SU-DHL-6 (cell line): Measurements from ENCODE around the gene DAGLB.

Experiments
- H2AFZ ChIP-seq: fragments of 200-600 bp; sonication (generic); 2 replicates; pipeline ENCODE4 v1.6.1; 2014; ENCODE audit warnings: low read depth, mild to moderate bottlenecking, moderate library complexity, mixed read lengths, antibody characterized with exemption, low read length; ENCODE audit not compliant: severe bottlenecking
- H3F3A ChIP-seq: fragments of 200-600 bp; shearing (Covaris generic); 2 replicates; pipeline ENCODE4 v1.6.0; 2016; ENCODE audit warnings: antibody characterized with exemption, mild to moderate bottlenecking; ENCODE audit not compliant: insufficient read depth
- H3K27ac ChIP-seq: fragments of 200-600 bp; sonication (generic); 2 replicates; pipeline ENCODE4 v1.5.1; 2016; ENCODE audit warnings: low read depth, mild to moderate bottlenecking, low read length, moderate library complexity, mixed read lengths
- H3K27me3 ChIP-seq: fragments of 200-600 bp; sonication (generic), shearing (Covaris generic); 2 replicates; pipeline ENCODE4 v1.6.0; 2014; ENCODE audit warnings: mild to moderate bottlenecking, low read length
- H3K36me3 ChIP-seq: fragments of 200-600 bp; sonication (generic); 2 replicates; pipeline ENCODE4 v1.6.1; 2014; ENCODE audit warnings: mild to moderate bottlenecking, low read length, mixed read lengths
- H3K4me2 ChIP-seq: fragments of 300-600, 200-600 bp; shearing (Covaris generic), sonication (generic); 2 replicates; pipeline ENCODE4 v1.6.0; 2014; ENCODE audit warnings: low read length, low read depth, mild to moderate bottlenecking; ENCODE audit not compliant: poor library complexity, severe bottlenecking
- H3K4me3 ChIP-seq: fragments of 200-600 bp; sonication (generic); 2 replicates; pipeline ENCODE4 v1.5.1; 2014; ENCODE audit warnings: antibody characterized with exemption, low read length, mild to moderate bottlenecking, mixed read lengths; ENCODE audit not compliant: insufficient read depth, poor library complexity, severe bottlenecking
- H3K79me2 ChIP-seq: fragments of 200-600 bp; sonication (generic); 2 replicates; pipeline ENCODE4 v1.6.1; 2014; ENCODE audit warnings: mild to moderate bottlenecking, low read length, moderate library complexity; ENCODE audit not compliant: insufficient read depth
- H3K9ac ChIP-seq: fragments of 200-600 bp; sonication (generic); 2 replicates; pipeline ENCODE4 v1.7.0; 2014; ENCODE audit warnings: mild to moderate bottlenecking, low read length
- H3K9me2 ChIP-seq: fragments of 200-600 bp; sonication (generic); replicated peaks from 2 replicates; pipeline ENCODE4 v1.6.1; 2014; ENCODE audit warnings: low read length; ENCODE audit not compliant: insufficient read depth
- H3K9me3 ChIP-seq: fragments of 200-600 bp; sonication (generic); 2 replicates; pipeline ENCODE4 v1.6.1; 2014; ENCODE audit warnings: low read length, mixed read lengths; ENCODE audit not compliant: insufficient read depth
- H4K20me1 ChIP-seq: fragments of 200-600 bp; sonication (generic); 2 replicates; pipeline ENCODE4 v1.6.1; 2014; ENCODE audit warnings: low read depth, mild to moderate bottlenecking, antibody characterized with exemption, low read length, moderate library complexity, mixed read lengths
- EZH2phosphoT487 ChIP-seq: fragments of 200-600 bp; sonication (generic), shearing (Covaris generic); conservative IDR thresholded peaks from 2 replicates; pipeline ENCODE4 v1.6.1; 2018; ENCODE audit warnings: mild to moderate bottlenecking, antibody characterized with exemption, low read length, moderate library complexity, mixed read lengths
- TF ChIP-seq, protein P1 (sequence below): fragments of 200-600 bp; sonication (generic); IDR thresholded peaks from one replicate; pipeline ENCODE4 v1.5.1; 2017; ENCODE audit warnings: antibody characterized with exemption, mild to moderate bottlenecking, low read length, moderate library complexity; ENCODE audit not compliant: insufficient read depth, poor library complexity, severe bottlenecking

The DAGLB gene

GRCh38 chr7:6442114-6442513 is 5.6 kb downstream of the DAGLB start:
- Histone ChIP-seq H3K36me3 (peaks cover 14% of the 10 kb centered on the region), H4K20me1 (no peaks in the 10 kb centered on the region), H3K9me3 (no peaks in the 10 kb centered on the region), H3K79me2 (peaks cover 86% of the 10 kb centered on the region), H3F3A (0 out of 2 replicates have a peak, but pooled peaks cover 5% of the 10 kb centered on the region), H3K9me2 (no peaks in the 10 kb centered on the region), H3K27me3 (no peaks in the 10 kb centered on the region), H2AFZ (no peak overlapping the region), H3K4me3 (no peak overlapping the region), H3K9ac (no peak overlapping the region), H3K4me2 (no peak overlapping the region), H3K27ac (no peak overlapping the region)
- TF ChIP-seq, protein P1, sequence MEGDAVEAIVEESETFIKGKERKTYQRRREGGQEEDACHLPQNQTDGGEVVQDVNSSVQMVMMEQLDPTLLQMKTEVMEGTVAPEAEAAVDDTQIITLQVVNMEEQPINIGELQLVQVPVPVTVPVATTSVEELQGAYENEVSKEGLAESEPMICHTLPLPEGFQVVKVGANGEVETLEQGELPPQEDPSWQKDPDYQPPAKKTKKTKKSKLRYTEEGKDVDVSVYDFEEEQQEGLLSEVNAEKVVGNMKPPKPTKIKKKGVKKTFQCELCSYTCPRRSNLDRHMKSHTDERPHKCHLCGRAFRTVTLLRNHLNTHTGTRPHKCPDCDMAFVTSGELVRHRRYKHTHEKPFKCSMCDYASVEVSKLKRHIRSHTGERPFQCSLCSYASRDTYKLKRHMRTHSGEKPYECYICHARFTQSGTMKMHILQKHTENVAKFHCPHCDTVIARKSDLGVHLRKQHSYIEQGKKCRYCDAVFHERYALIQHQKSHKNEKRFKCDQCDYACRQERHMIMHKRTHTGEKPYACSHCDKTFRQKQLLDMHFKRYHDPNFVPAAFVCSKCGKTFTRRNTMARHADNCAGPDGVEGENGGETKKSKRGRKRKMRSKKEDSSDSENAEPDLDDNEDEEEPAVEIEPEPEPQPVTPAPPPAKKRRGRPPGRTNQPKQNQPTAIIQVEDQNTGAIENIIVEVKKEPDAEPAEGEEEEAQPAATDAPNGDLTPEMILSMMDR = no peak
- TF ChIP-seq EZH2phosphoT487 = no peak

GRCh38 chr7:6440381-6440780 is 7.4 kb downstream of the DAGLB start:
- no peaks in the 10 kb centered on the region for H3K9me2 ChIP-seq
- H2AFZ ChIP-seq = no peak overlapping the region
- H3K27me3 ChIP-seq = no peaks in the 10 kb centered on the region
- H3K9me3 ChIP-seq = no peaks in the 10 kb centered on the region
- H4K20me1 ChIP-seq = no peaks in the 10 kb centered on the region
- H3K79me2 ChIP-seq = peaks cover 84% of the 10 kb centered on the region
- H3K4me2 ChIP-seq = no peak overlapping the region
- TF ChIP-seq, protein P1 = no peak
- no peak for TF ChIP-seq EZH2phosphoT487
- no peak overlapping the region for H3K4me3 ChIP-seq
- no peak overlapping the region for H3K27ac ChIP-seq
- no peak overlapping the region for H3K9ac ChIP-seq
- H3F3A ChIP-seq = peaks cover 16% of the 10 kb centered on the region; the same call in 1 of the 2 replicates
- H3K36me3 ChIP-seq = peaks cover 14% of the 10 kb centered on the region

DNA sequence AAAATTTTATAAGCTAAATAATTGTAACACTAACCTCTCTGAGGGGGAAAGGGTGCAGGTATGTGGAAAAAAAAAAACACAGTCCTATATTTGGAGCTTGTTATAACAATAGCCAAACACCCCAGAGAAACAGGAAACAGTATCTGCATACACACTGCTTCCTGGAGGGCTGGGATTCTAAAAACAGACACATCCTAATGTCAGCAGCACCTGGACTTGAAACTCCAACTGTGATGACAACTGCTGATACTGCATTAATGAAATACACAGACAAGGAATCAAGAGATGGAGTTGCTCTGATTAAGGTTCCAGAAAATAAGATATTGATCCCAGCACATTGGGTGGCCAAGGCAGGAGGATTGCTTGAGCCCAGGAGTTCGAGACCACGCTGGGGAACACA is 9.3 kb downstream of the DAGLB start:
- Histone ChIP-seq H3K4me3 (no peak overlapping the region), H3K9me2 (no peaks in the 10 kb centered on the region), H3K27me3 (no peaks in the 10 kb centered on the region), H3K9ac (no peak overlapping the region), H3K4me2 (no peak overlapping the region), H3K79me2 (peaks cover 78% of the 10 kb centered on the region), H3K27ac (no peak overlapping the region), H3K36me3 (peaks cover 2% of the 10 kb centered on the region), H4K20me1 (no peaks in the 10 kb centered on the region), H3F3A (peaks cover 16% of the 10 kb centered on the region; the same call in 1 of the 2 replicates), H3K9me3 (no peaks in the 10 kb centered on the region), H2AFZ (no peak overlapping the region)
- TF ChIP-seq EZH2phosphoT487 = no peak
- TF ChIP-seq, protein P1 = no peak
